Breast epithelium (tissue), 3 donors: ENCODE measurements around the gene CFAP90.

Experiments
- POLR2A ChIP-seq: fragments of 450-650 bp; IDR thresholded peaks from one replicate; pipeline ENCODE4 v1.6.1; 2016; ENCODE audit warnings: antibody characterized with exemption, mild to moderate bottlenecking, moderate library complexity
- TF ChIP-seq, protein P1 (sequence below), 3 donors: fragments of 450-650 bp; IDR thresholded peaks; one replicate each; pipeline ENCODE4 v1.5.1; 2016 to 2017; ENCODE audit warnings: antibody characterized with exemption in 3 of 3, mild to moderate bottlenecking in 3 of 3, moderate library complexity in 3 of 3

DNA sequence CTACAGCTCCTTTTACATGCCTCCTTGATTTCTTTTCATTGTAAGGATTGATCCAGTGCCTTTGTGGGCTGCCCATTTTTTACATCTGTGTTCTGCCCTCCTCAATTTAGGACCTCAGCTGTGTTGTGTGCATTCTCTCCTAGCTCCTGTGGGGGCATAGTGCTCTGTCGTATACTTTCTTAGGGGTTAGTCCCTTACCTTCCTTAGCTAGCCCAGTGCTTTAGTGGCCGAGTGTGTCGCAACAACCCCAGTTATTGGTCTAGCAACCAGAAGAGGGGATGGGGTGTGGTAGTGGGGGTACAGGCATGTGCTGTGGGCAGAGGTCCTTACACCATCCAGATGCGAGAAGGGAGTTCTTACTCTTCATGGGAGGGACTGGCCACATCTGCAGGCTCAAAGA, 30.2 kb upstream of the CFAP90 start:
- TF ChIP-seq POLR2A = no peak
- TF ChIP-seq, protein P1, sequence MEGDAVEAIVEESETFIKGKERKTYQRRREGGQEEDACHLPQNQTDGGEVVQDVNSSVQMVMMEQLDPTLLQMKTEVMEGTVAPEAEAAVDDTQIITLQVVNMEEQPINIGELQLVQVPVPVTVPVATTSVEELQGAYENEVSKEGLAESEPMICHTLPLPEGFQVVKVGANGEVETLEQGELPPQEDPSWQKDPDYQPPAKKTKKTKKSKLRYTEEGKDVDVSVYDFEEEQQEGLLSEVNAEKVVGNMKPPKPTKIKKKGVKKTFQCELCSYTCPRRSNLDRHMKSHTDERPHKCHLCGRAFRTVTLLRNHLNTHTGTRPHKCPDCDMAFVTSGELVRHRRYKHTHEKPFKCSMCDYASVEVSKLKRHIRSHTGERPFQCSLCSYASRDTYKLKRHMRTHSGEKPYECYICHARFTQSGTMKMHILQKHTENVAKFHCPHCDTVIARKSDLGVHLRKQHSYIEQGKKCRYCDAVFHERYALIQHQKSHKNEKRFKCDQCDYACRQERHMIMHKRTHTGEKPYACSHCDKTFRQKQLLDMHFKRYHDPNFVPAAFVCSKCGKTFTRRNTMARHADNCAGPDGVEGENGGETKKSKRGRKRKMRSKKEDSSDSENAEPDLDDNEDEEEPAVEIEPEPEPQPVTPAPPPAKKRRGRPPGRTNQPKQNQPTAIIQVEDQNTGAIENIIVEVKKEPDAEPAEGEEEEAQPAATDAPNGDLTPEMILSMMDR (IDR thresholded peaks at IDR 0.05) = no peak
